GM12891 (cell line): ENCODE results near the gene GDPD4.

ENCODE experiments used
- PAX5 ChIP-seq: IDR thresholded peaks from 2 replicates; pipeline ENCODE4 v1.6.1; 2011; ENCODE audit warnings: low read length, moderate library complexity, mild to moderate bottlenecking; ENCODE audit not compliant: insufficient read depth, severe bottlenecking
- POLR2A ChIP-seq: IDR thresholded peaks from 2 replicates; pipeline ENCODE4 v1.6.1; 2011; ENCODE audit warnings: low read depth, low read length, control low read depth
- POLR2AphosphoS5 ChIP-seq: IDR thresholded peaks from 2 replicates; pipeline ENCODE4 v1.6.1; 2011; ENCODE audit warnings: low read depth, low read length, control low read depth
- POU2F2 ChIP-seq: IDR thresholded peaks from 2 replicates; pipeline ENCODE4 v1.6.1; 2011; ENCODE audit warnings: low read depth, mild to moderate bottlenecking, control low read depth, low read length, moderate library complexity
- SPI1 ChIP-seq: IDR thresholded peaks from 2 replicates; pipeline ENCODE4 v1.6.1; 2011; ENCODE audit warnings: low read depth, low read length, control low read depth
- TAF1 ChIP-seq: IDR thresholded peaks from 2 replicates; pipeline ENCODE4 v1.6.1; 2011; ENCODE audit warnings: low read depth, low read length, control low read depth

- no peak for TF ChIP-seq POLR2AphosphoS5
- TF ChIP-seq POLR2A, result no peak
- TF ChIP-seq SPI1, result no peak
- TF ChIP-seq TAF1, result no peak
- TF ChIP-seq PAX5, result no peak
- TF ChIP-seq POU2F2, result no peak
Measured at GRCh38 chr11:77203901-77204753, 97.4 kb downstream of the GDPD4 start.
